ENCODE measurements around the gene SHMT2. TPM values are rescaled to one million over a fixed set of nuclear protein-coding genes. Genes with fewer than 3 reads are reported as not detected.

SHMT2 gene
- total and polyA plus RNA-seq, 2 donors (not counting 3 experiments of a cell fraction or from before 2014, with no cell fraction given), result 155 to 243 TPM

DNA sequence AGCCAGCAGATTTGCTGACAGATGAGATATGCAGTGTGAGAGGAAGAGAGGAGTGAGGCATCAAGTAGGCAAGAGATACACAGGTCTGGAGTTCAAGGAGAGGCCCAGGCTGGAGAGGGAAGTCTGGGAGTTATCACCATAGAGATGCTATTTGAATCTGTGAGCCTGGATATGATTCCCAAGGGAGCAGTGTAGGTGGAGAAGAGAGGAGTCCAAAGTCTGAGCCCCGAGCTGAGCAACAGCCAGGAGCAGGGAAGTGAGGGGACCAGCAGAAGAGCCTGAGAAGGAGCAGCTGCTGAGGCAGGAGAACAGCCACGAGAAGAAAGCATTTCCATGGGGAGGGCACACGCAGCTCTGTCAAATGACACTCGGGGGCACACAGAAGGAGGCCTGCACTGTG lies 33.1 kb upstream of the SHMT2 start:
- no peaks in the 10 kb centered on the region for H3K36me3 ChIP-seq (ENCODE audit: control insufficient read depth in 2 of 2, extremely low read depth in 1 of 2, insufficient read depth in 2 of 2, low read length in 2 of 2)
- DNase-seq (ENCODE audit: low read depth, low spot score), result no peak
- no peak for TF ChIP-seq POLR2A (IDR thresholded peaks at IDR 0.05; ENCODE audit: low read depth, low read length)
- TF ChIP-seq JUN (IDR thresholded peaks at IDR 0.05; ENCODE audit: borderline replicate concordance, insufficient read depth, insufficient read length, low read depth), result no peak
- no peak for TF ChIP-seq GATA2 (IDR thresholded peaks at IDR 0.05; ENCODE audit: insufficient read depth, insufficient read length, low read depth, low read length)
- TF ChIP-seq POLR2AphosphoS5 (IDR thresholded peaks at IDR 0.05; ENCODE audit: insufficient read depth, low read depth, low read length), result no peak
- TF ChIP-seq MYC (IDR thresholded peaks at IDR 0.05; ENCODE audit: low read depth, low read length), result no peak
- TF ChIP-seq MAX (IDR thresholded peaks at IDR 0.05; ENCODE audit: insufficient read depth, insufficient read length), result no peak
- no peak for TF ChIP-seq FOS (IDR thresholded peaks at IDR 0.05; ENCODE audit: borderline replicate concordance, insufficient read depth, low read length)
- H3K9me1 ChIP-seq (replicated peaks; ENCODE audit: control insufficient read depth, extremely low read depth, insufficient read depth, low read length), result no peaks in the 10 kb centered on the region
- no peak overlapping the region for H3K27ac ChIP-seq (ENCODE audit: insufficient read depth, low read depth, low read length)
- no peaks in the 10 kb centered on the region for H3K27me3 ChIP-seq (ENCODE audit: control insufficient read depth in 2 of 2, insufficient read depth in 2 of 2, low read length in 2 of 2)
- BruUV-seq (replicated peaks), result no TSS peak
- H3K9ac ChIP-seq (replicated peaks; ENCODE audit: extremely low read depth, insufficient read depth, low read length), result no peak overlapping the region
- no peak overlapping the region for H3K4me3 ChIP-seq (replicated peaks in 1 of 3; ENCODE audit: insufficient read depth in 1 of 3, low read depth in 1 of 3, low read length in 3 of 3)
- POLR2A ChIA-PET, result no interaction called here
- dilution Hi-C loops (cut with MboI; ENCODE audit: extremely low pct_ligation_motif_present, low sequenced_read_pairs), result no loop called here
- H4K20me1 ChIP-seq (replicated peaks; ENCODE audit: control insufficient read depth, extremely low read depth, insufficient read depth, low read length), result no peaks in the 10 kb centered on the region
- FAIRE-seq, result no peak
- no peak overlapping the region for H2AFZ ChIP-seq (ENCODE audit: low read depth, low read length)
- no peaks in the 10 kb centered on the region for H3K79me2 ChIP-seq (ENCODE audit: control insufficient read depth, insufficient read depth, low read length)
- no peaks in the 10 kb centered on the region for H3K4me1 ChIP-seq (ENCODE audit: control insufficient read depth, extremely low read depth, insufficient read depth, low read length)
- no peak overlapping the region for H3K4me2 ChIP-seq (ENCODE audit: insufficient read depth, low read length)
- H3K9me3 ChIP-seq (replicated peaks; ENCODE audit: control insufficient read depth, insufficient read depth, low read length), result no peaks in the 10 kb centered on the region
- CTCF ChIA-PET, result interaction anchor here (1.0 to 1.9 kb wide), 3 partner anchors 11 to 46 kb away, joined by 3 to 5 read pairs (median 4); no protein-coding TSS in a partner anchor
- intact Hi-C loops (cut with micrococcal nuclease), result no loop called here

GRCh38 chr12:57196956-57197355 lies 32.6 kb upstream of the SHMT2 start:
- TF ChIP-seq MYC (IDR thresholded peaks at IDR 0.05; ENCODE audit: low read depth, low read length) (no peak), JUN (IDR thresholded peaks at IDR 0.05; ENCODE audit: borderline replicate concordance, insufficient read depth, insufficient read length, low read depth) (no peak), EZH2 (IDR thresholded peaks at IDR 0.05; ENCODE audit: borderline replicate concordance, low read depth, low read length, severe bottlenecking) (no peak), FOS (IDR thresholded peaks at IDR 0.05; ENCODE audit: borderline replicate concordance, insufficient read depth, low read length) (no peak), GATA2 (IDR thresholded peaks at IDR 0.05; ENCODE audit: insufficient read depth, insufficient read length, low read depth, low read length) (no peak), POLR2A (IDR thresholded peaks at IDR 0.05; ENCODE audit: low read depth, low read length) (no peak)
- FAIRE-seq, result no peak

More at GRCh38 chr12:57196956-57197355, 32.6 kb upstream of the SHMT2 start:
- Histone ChIP-seq H3K4me2 (ENCODE audit: insufficient read depth, low read length) (no peak overlapping the region), H3K9me3 (replicated peaks; ENCODE audit: control insufficient read depth, insufficient read depth, low read length) (no peaks in the 10 kb centered on the region), H3K27ac (ENCODE audit: insufficient read depth, low read depth, low read length) (no peak overlapping the region), H2AFZ (ENCODE audit: low read depth, low read length) (no peak overlapping the region), H3K79me2 (ENCODE audit: control insufficient read depth, insufficient read depth, low read length) (no peaks in the 10 kb centered on the region), H3K4me1 (ENCODE audit: control insufficient read depth, extremely low read depth, insufficient read depth, low read length) (no peaks in the 10 kb centered on the region), H4K20me1 (replicated peaks; ENCODE audit: control insufficient read depth, extremely low read depth, insufficient read depth, low read length) (no peaks in the 10 kb centered on the region), H3K9me1 (replicated peaks; ENCODE audit: control insufficient read depth, extremely low read depth, insufficient read depth, low read length) (no peaks in the 10 kb centered on the region), H3K4me3 (replicated peaks in 1 of 3; ENCODE audit: insufficient read depth in 1 of 3, low read depth in 1 of 3, low read length in 3 of 3) (no peak overlapping the region), H3K9ac (replicated peaks; ENCODE audit: extremely low read depth, insufficient read depth, low read length) (no peak overlapping the region), H3K36me3 (ENCODE audit: control insufficient read depth in 2 of 2, extremely low read depth in 1 of 2, insufficient read depth in 2 of 2, low read length in 2 of 2) (no peaks in the 10 kb centered on the region), H3K27me3 (ENCODE audit: control insufficient read depth in 2 of 2, insufficient read depth in 2 of 2, low read length in 2 of 2) (no peaks in the 10 kb centered on the region)
- dilution Hi-C loops (cut with MboI; ENCODE audit: extremely low pct_ligation_motif_present, low sequenced_read_pairs), result no loop called here
- CTCF ChIA-PET, result interaction anchor here (1.0 to 1.9 kb wide), 3 partner anchors 11 to 16 kb away, joined by 4 to 5 read pairs (median 5); no protein-coding TSS in a partner anchor
- BruUV-seq (replicated peaks), result no TSS peak
- intact Hi-C loops (cut with micrococcal nuclease), result no loop called here
- no peak for DNase-seq (ENCODE audit: low read depth, low spot score)
- POLR2A ChIA-PET, result interaction anchor here (0.6 kb wide), 1 partner anchor 85 kb away, joined by 3 read pairs; no protein-coding TSS in a partner anchor
